ENCODE measurements around the gene KSR1. TPM values are rescaled to one million over a fixed set of nuclear protein-coding genes. Genes with fewer than 3 reads are reported as not detected.

KSR1 gene
- total and polyA plus RNA-seq, 2 of the 4 experiments (the other 2 are of a cell fraction) = 12.5 to 21.9 TPM

- Histone ChIP-seq H4K20me1 (ENCODE audit: insufficient read depth, low read length) (no peaks in the 10 kb centered on the region), H3K14ac (replicated peaks; ENCODE audit: low read depth, low read length) (peak overlapping the region; percentile 14; the same call in 1 of the 2 replicates), H3K4ac (ENCODE audit: low read depth, low read length) (peak overlapping the region; percentile 42; the same call in 1 of the 2 replicates), H4K8ac (ENCODE audit: low read depth in 2 of 2, low read length in 2 of 2) (peak overlapping the region in 1 of 2 experiments; percentile 47; a peak in 1 of 4 replicates), H3K4me3 (ENCODE audit: insufficient read depth, low read depth, low read length) (no peak overlapping the region), H2BK20ac (ENCODE audit: low read depth, low read length) (peak overlapping the region; percentile 7; the same call in 1 of the 2 replicates), H3K79me1 (ENCODE audit: low read depth in 1 of 2, low read length in 2 of 2) (no peaks in the 10 kb centered on the region), H3K9me3 (ENCODE audit: control insufficient read depth, insufficient read depth, low read length) (no peaks in the 10 kb centered on the region), H3K23ac (ENCODE audit: low read depth, low read length) (0 out of 2 replicates have a peak overlapping the region, but pooled peaks have one; percentile 34), H3K9me1 (ENCODE audit: insufficient read depth, low read length) (peaks cover 6% of the 10 kb centered on the region; the same call in 1 of the 2 replicates), H3K36me3 (ENCODE audit: control insufficient read depth, insufficient read depth, low read length) (no peaks in the 10 kb centered on the region), H3K4me2 (ENCODE audit: low read depth, low read length) (peak overlapping the region; percentile 9; the same call in 1 of the 2 replicates), H2AK9ac (replicated peaks; ENCODE audit: low read depth, low read length, poor library complexity) (peak overlapping the region; percentile 12), H3K27ac (ENCODE audit: insufficient read depth, low read length) (no peak overlapping the region), H2BK5ac (ENCODE audit: low read depth, low read length, poor library complexity, severe bottlenecking) (no peak overlapping the region), H3K27me3 (ENCODE audit: control insufficient read depth, insufficient read depth, low read length) (no peaks in the 10 kb centered on the region; the same call in 1 of the 2 replicates), H3K18ac (ENCODE audit: low read depth, low read length) (0 out of 2 replicates have a peak overlapping the region, but pooled peaks have one; percentile 5), H2BK15ac (ENCODE audit: low read depth, low read length) (peak overlapping the region; percentile 12; the same call in 1 of the 3 replicates), H2AK5ac (ENCODE audit: low read depth, low read length) (peak overlapping the region; percentile 13; the same call in 1 of the 2 replicates), H3K9ac (ENCODE audit: low read depth, low read length) (no peak overlapping the region), H4K91ac (ENCODE audit: insufficient read depth, low read depth, low read length) (0 out of 2 replicates have a peak overlapping the region, but pooled peaks have one; percentile 1), H2AFZ (replicated peaks; ENCODE audit: low read length, poor library complexity) (no peak overlapping the region), H3K4me1 (ENCODE audit: control insufficient read depth, insufficient read depth, low read length) (peaks cover 11% of the 10 kb centered on the region), H4K5ac (ENCODE audit: low read depth, low read length) (no peak overlapping the region; the same call in 1 of the 2 replicates), H2BK120ac (ENCODE audit: low read depth, low read length) (peak overlapping the region; percentile 33), H3K56ac (ENCODE audit: extremely low read depth, insufficient read depth, low read length) (no peak overlapping the region)
- intact Hi-C loops (cut with micrococcal nuclease) (no loop called here), dilution Hi-C loops (cut with HindIII; ENCODE audit: low sequenced_read_pairs, unreplicated experiment) (no loop called here), in situ Hi-C loops (cut with MboI; ENCODE audit: low sequenced_read_pairs) (no loop called here)
- no TSS peak for BruUV-seq (replicated peaks)
- 0% methylated on average over 1 of the region's 6 CpGs; no CpG with 5 or more reads in 1 of the 2 experiments for WGBS, 2 experiments (ENCODE audit: extremely low coverage in 2 of 2, insufficient read length in 1 of 2)
- CTCF ChIA-PET = interaction anchor here (0.6 to 1.3 kb wide), 2 partner anchors 192 to 197 kb away, joined by 3 read pairs; no protein-coding TSS in a partner anchor
- peak; percentile 83 for ATAC-seq (ENCODE audit: low read depth)
- POLR2A ChIA-PET (ENCODE audit: unreplicated experiment) = interaction anchor here (0.6 kb wide), 1 partner anchor 39 kb away, joined by 5 read pairs; no protein-coding TSS in a partner anchor
- peak; percentile 51 for DNase-seq
- TF ChIP-seq SMC3 (IDR thresholded peaks at IDR 0.05; ENCODE audit: low read depth, low read length) = no peak
- TF ChIP-seq NFE2L2 (IDR thresholded peaks at IDR 0.05; ENCODE audit: low read depth, low read length) = no peak
- TF ChIP-seq POLR2A (IDR thresholded peaks at IDR 0.05; ENCODE audit: low read depth, low read length) = no peak
- no peak for TF ChIP-seq MAZ (IDR thresholded peaks at IDR 0.05; ENCODE audit: borderline replicate concordance, low read depth, low read length)
- no peak for TF ChIP-seq MAFK (IDR thresholded peaks at IDR 0.05; ENCODE audit: low read depth, low read length)
- no peak for TF ChIP-seq MXI1 (IDR thresholded peaks at IDR 0.05; ENCODE audit: borderline replicate concordance, low read depth, low read length)
- no peak for TF ChIP-seq CHD1 (IDR thresholded peaks at IDR 0.05; ENCODE audit: low read depth, low read length)
- TF ChIP-seq, protein P1, sequence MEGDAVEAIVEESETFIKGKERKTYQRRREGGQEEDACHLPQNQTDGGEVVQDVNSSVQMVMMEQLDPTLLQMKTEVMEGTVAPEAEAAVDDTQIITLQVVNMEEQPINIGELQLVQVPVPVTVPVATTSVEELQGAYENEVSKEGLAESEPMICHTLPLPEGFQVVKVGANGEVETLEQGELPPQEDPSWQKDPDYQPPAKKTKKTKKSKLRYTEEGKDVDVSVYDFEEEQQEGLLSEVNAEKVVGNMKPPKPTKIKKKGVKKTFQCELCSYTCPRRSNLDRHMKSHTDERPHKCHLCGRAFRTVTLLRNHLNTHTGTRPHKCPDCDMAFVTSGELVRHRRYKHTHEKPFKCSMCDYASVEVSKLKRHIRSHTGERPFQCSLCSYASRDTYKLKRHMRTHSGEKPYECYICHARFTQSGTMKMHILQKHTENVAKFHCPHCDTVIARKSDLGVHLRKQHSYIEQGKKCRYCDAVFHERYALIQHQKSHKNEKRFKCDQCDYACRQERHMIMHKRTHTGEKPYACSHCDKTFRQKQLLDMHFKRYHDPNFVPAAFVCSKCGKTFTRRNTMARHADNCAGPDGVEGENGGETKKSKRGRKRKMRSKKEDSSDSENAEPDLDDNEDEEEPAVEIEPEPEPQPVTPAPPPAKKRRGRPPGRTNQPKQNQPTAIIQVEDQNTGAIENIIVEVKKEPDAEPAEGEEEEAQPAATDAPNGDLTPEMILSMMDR (conservative IDR thresholded peaks at IDR 0.05; ENCODE audit: low read depth, low read length) = no peak
- TF ChIP-seq RAD21 (IDR thresholded peaks at IDR 0.05; ENCODE audit: low read length) = no peak
- TF ChIP-seq CEBPB (IDR thresholded peaks at IDR 0.05; ENCODE audit: low read depth, low read length) = no peak
- no peak for TF ChIP-seq FOS (IDR thresholded peaks at IDR 0.05; ENCODE audit: low read depth, low read length)
- no peak for TF ChIP-seq USF2 (IDR thresholded peaks at IDR 0.05; ENCODE audit: low read depth, low read length)
These were observed 48.1 kb upstream of the KSR1 start for GRCh38 chr17:27407916-27408864.
